ENCODE measurements around the gene DDX24. TPM values are rescaled to one million over a fixed set of nuclear protein-coding genes. Genes with fewer than 3 reads are reported as not detected.

DDX24 gene
- total and polyA plus RNA-seq, 2 of the 8 experiments (the other 6 are each of a cell fraction or from before 2014, with no cell fraction given): 89.0 to 201 TPM

GRCh38 chr14:94128216-94128839, 47.3 kb upstream of the DDX24 start (continued):
- TF ChIP-seq CHD7 (IDR thresholded peaks at IDR 0.05; ENCODE audit: insufficient replicate concordance, low read length) (no peak), HDAC2 (IDR thresholded peaks at IDR 0.05; ENCODE audit: borderline replicate concordance in 1 of 2, low read depth in 2 of 2, low read length in 2 of 2) (no peak)
